Stimulated activated CD8-positive, alpha-beta memory T cell treated with anti-CD3 and anti-CD28 coated beads, Interleukin-12 subunit alpha, Interleukin-12 subunit beta, amount 100 ng/mL, for 1 hour (primary cell): ENCODE data around the gene STX18.
"Not testable (repeated sequence)": the region's sequence is repeated elsewhere in the genome, so short reads cannot be mapped to it uniquely, and the experiment has no call there.

Source experiments
- DNase-seq: peaks from one replicate; pipeline ENCODE4 v3.0.0-alpha.2; 2020; ENCODE audit warnings: low read depth

STX18 gene

GRCh38 chr4:4554234-4554633, 12.4 kb upstream of the STX18 start:
- DNase-seq: no peak

GRCh38 chr4:4552042-4552441, 10.2 kb upstream of the STX18 start:
- not testable (repeated sequence) for DNase-seq

- not testable (repeated sequence) for DNase-seq
Measured at GRCh38 chr4:4550161-4550560, 8.3 kb upstream of the STX18 start.

GRCh38 chr4:4549534-4549933, 7.7 kb upstream of the STX18 start:
- no peak for DNase-seq

GRCh38 chr4:4542774-4543485, 1.1 kb upstream of the STX18 start:
- DNase-seq: no peak

GRCh38 chr4:4541040-4541631, 712 bp downstream of the STX18 start:
- DNase-seq: no peak

- DNase-seq: no peak
Measured at GRCh38 chr4:4539481-4539880, 2.4 kb downstream of the STX18 start.

GRCh38 chr4:4535590-4535989, 6.3 kb downstream of the STX18 start:
- no peak for DNase-seq

- no peak for DNase-seq
Measured at GRCh38 chr4:4534515-4535145, 7.2 kb downstream of the STX18 start.

GRCh38 chr4:4533461-4534169, 8.2 kb downstream of the STX18 start:
- DNase-seq: no peak

GRCh38 chr4:4532371-4533154, 9.3 kb downstream of the STX18 start:
- no peak for DNase-seq

- no peak for DNase-seq
Measured at GRCh38 chr4:4529392-4529791, 12.5 kb downstream of the STX18 start.

GRCh38 chr4:4526401-4526800, 15.4 kb downstream of the STX18 start:
- no peak for DNase-seq

GRCh38 chr4:4524364-4524763, 17.5 kb downstream of the STX18 start:
- DNase-seq: peak; percentile 15

- no peak for DNase-seq
Measured at GRCh38 chr4:4521731-4522130, 20.1 kb downstream of the STX18 start.

- DNase-seq: no peak
Measured at GRCh38 chr4:4521136-4521535, 20.7 kb downstream of the STX18 start.

- no peak for DNase-seq
Measured at GRCh38 chr4:4519297-4519894, 22.5 kb downstream of the STX18 start.

- DNase-seq: no peak
Measured at GRCh38 chr4:4518747-4519146, 23.1 kb downstream of the STX18 start.

GRCh38 chr4:4514786-4515185, 27.1 kb downstream of the STX18 start:
- no peak for DNase-seq

GRCh38 chr4:4512282-4512681, 29.6 kb downstream of the STX18 start:
- DNase-seq: no peak

- not testable (repeated sequence) for DNase-seq
Measured at GRCh38 chr4:4510641-4511040, 31.2 kb downstream of the STX18 start.

- no peak for DNase-seq
Measured at GRCh38 chr4:4509521-4509920, 32.3 kb downstream of the STX18 start.
